Activated naive CD4-positive, alpha-beta T cell treated with anti-CD3 and anti-CD28 coated beads, Interleukin-2, amount 50 U/mL, for 72 hours (primary cell): ENCODE results near the gene FAM234B. TPM values are rescaled to one million over a fixed set of nuclear protein-coding genes. Genes with fewer than 3 reads are reported as not detected.

ENCODE experiments used
- ATAC-seq, 2 donors: fragments of 150-1000 bp; cut with Tn5 transposase; 2 replicates each; pipeline ENCODE4 v1.10.0; 2021; ENCODE audit warnings: mild to moderate bottlenecking in 2 of 2, moderate library complexity in 2 of 2
- DNase-seq, 2 donors: peaks; one replicate each; pipeline ENCODE4 v3.0.0; 2021 to 2022; ENCODE audit warnings: low spot score in 2 of 2
- H3K27ac Mint-ChIP-seq, 2 donors: one replicate each; pipeline ENCODE4 v1.8.0; 2022; ENCODE audit warnings: mild to moderate bottlenecking in 2 of 2, mixed read lengths in 2 of 2
- H3K36me3 Mint-ChIP-seq, 2 donors: one replicate each; pipeline ENCODE4 v1.8.0; 2022; ENCODE audit warnings: mixed read lengths in 2 of 2
- H3K9me3 Mint-ChIP-seq, 2 donors: one replicate each; pipeline ENCODE4 v1.8.0; 2022; ENCODE audit warnings: mixed read lengths in 2 of 2
- total RNA-seq, 2 donors: library from RNA; stranded (reverse); gene quantifications; one replicate each; pipeline ENCODE4 v1.2.3, GENCODE V29; 2022

The FAM234B gene
- total RNA-seq, 2 donors from 2014 or later: 6.2 to 17.2 TPM

DNA sequence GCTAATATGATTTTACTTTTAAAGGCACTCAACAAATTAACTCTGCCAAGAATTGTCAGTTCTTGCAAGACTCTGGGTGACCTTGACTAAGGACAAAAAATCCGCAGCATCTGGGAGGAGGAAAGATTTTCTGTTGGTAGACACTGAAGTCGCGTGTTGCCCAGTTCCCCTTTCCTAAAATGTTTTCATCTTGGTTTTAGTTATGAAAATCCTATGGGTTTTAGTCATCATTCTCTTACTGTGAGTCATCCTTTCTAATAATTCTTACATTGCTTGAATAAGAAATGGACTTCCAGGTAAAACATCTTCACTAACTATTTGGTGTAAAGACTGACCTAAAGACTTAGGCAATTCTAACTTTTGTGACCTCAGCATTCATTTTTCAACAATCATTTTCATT, 50.2 kb downstream of the FAM234B start:
- ATAC-seq: no peak
- Mint-ChIP-seq H3K27ac (no peak overlapping the region), H3K9me3 (no peaks in the 10 kb centered on the region), H3K36me3 (no peaks in the 10 kb centered on the region)
- no peak for DNase-seq

GRCh38 chr12:13095266-13095995, 51.2 kb downstream of the FAM234B start:
- no peak overlapping the region for H3K27ac Mint-ChIP-seq
- no peak for ATAC-seq
- H3K9me3 Mint-ChIP-seq: no peaks in the 10 kb centered on the region
- H3K36me3 Mint-ChIP-seq: no peaks in the 10 kb centered on the region
- DNase-seq: no peak

DNA sequence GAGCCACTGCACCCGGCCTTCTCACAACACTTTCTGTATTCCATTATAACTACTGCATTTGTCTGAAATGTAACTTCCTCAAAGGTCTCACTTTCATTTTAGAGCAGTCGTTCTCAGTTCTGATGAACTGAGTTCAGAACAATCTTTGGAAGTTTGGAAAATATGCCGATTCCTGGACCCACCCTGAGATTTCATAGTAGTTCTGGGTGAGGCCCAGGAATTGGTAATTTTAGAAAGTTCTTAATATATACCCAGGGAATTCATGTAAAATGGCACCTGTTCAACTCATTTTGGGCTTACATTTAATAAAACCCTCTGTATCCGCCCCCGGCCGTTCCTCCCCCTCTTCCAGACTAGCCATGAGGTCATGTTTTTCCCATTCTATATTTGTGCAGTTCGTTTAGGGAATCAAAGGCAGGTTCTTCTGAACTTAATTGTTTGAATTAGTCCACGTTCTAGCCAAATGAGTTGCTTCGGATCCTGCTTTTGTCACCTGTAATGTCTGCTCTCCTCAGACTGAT, 53.4 kb downstream of the FAM234B start:
- no peak for DNase-seq
- Mint-ChIP-seq H3K9me3 (no peaks in the 10 kb centered on the region), H3K36me3 (no peaks in the 10 kb centered on the region), H3K27ac (peak overlapping the region in 1 of 2 donors; percentile 82)
- ATAC-seq: no peak

GRCh38 chr12:13099066-13099843, 55.1 kb downstream of the FAM234B start:
- Mint-ChIP-seq H3K9me3 (no peaks in the 10 kb centered on the region), H3K36me3 (no peaks in the 10 kb centered on the region), H3K27ac (peak overlapping the region; percentile 63 to 82)
- ATAC-seq (no peak), DNase-seq (no peak)

GRCh38 chr12:13099844-13100604, 55.8 kb downstream of the FAM234B start:
- ATAC-seq (no peak), DNase-seq (no peak)
- no peaks in the 10 kb centered on the region for H3K36me3 Mint-ChIP-seq
- peak overlapping the region in 1 of 2 donors; percentile 82 for H3K27ac Mint-ChIP-seq
- H3K9me3 Mint-ChIP-seq: no peaks in the 10 kb centered on the region

DNA sequence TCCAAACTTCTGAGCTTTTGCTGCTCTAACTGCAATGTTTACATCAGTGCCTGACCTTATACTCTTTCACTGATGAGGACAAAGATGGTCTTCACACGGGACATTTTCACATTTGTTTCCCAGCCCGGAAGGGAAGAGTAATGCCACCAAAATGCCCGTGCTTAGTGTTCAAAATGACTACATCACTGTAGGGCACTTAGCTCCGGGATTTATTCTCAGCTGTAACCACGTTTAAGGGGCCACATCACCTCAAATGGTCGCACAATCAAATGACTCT, 56.4 kb downstream of the FAM234B start:
- Mint-ChIP-seq H3K9me3 (no peaks in the 10 kb centered on the region), H3K36me3 (no peaks in the 10 kb centered on the region), H3K27ac (peak overlapping the region; percentile 82 to 96)
- ATAC-seq: no peak
- DNase-seq: no peak

GRCh38 chr12:13100882-13101769, 56.9 kb downstream of the FAM234B start:
- H3K9me3 Mint-ChIP-seq: no peaks in the 10 kb centered on the region
- H3K27ac Mint-ChIP-seq: peak overlapping the region; percentile 82 to 96
- H3K36me3 Mint-ChIP-seq: no peaks in the 10 kb centered on the region
- DNase-seq: peak; percentile 91
- peak; percentile 85 to 87 for ATAC-seq

DNA sequence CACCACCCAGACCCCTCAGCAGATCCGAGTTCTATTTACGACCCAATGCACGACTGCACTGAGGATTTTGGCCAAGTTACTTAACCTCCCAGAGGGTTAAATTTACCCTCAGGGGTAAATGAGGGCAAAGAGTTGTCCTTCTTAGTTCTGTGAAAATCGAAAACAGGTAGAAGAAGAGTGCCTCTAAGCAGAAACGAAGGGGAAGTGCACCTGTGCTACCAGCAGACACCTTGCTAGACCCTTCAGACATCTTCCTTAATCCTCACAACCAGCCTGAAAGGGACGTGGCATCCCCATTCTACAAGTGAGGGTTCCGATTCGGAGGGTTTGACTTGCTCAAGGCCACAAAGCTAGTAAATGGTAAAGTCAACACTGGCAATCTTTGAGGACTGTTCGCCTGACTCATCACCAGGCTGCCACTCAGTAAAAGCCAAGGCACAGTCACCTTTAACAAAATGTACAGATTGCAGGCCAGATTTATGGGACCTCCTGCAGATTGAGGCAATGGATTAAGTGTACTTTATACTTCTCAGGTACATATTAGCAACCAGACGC, 57.7 kb downstream of the FAM234B start:
- peak in 1 of 2 donors; percentile 3 for ATAC-seq
- peak overlapping the region; percentile 82 to 86 for H3K27ac Mint-ChIP-seq
- peak in 1 of 2 donors; percentile 47 for DNase-seq

DNA sequence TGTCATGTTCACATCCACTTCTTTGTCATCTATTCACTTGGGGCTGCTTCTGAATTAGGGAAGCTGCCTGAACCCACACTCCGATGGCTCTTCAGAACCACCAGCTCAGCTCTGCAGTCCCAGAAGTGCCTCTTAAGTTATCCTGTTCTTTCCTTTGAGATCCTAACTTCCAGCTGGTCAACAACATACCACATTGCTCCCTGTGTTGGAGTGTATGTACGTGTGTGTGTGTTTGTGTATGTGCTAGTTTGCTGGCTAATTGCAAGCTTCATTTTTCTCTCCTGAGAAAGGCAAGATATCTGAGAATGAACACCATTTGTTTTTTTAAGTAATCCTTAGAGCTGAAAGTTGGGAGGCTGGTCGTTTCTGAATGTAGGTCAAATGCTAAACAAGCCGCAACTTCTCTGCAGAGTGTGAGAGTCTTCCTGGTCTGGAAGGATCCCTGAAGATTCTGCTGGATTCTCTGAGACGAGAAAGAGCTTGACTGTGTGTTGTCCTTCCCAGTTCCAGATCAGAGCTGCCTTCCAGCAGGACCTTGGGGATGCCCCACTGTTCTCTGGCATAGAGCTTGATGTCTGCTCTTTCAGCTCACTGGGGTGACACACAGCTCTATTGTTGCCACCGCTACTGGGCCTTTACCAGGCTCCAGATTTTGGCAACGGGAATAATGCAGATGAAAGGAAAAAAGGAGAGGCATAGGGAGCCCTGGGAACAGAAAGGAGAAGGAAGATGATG, 58.4 kb downstream of the FAM234B start:
- no peaks in the 10 kb centered on the region for H3K9me3 Mint-ChIP-seq
- ATAC-seq (no peak), DNase-seq (no peak)
- no peaks in the 10 kb centered on the region for H3K36me3 Mint-ChIP-seq
- H3K27ac Mint-ChIP-seq: peak overlapping the region; percentile 82 to 86

More for the DNA sequence above, 57.7 kb downstream of the FAM234B start:
- Mint-ChIP-seq H3K36me3 (no peaks in the 10 kb centered on the region), H3K9me3 (no peaks in the 10 kb centered on the region)

GRCh38 chr12:13103391-13104033, 59.3 kb downstream of the FAM234B start, which contains the start of gene GSG1:
Gene GSG1 (minus strand): TSS chr12:13103667. CDS start chr12:13103512, 155 bp downstream.
- Mint-ChIP-seq H3K27ac (peak within 1 kb of the TSS; percentile 82 to 86), H3K9me3 (no peaks in the 10 kb centered on the region), H3K36me3 (no peaks in the 10 kb centered on the region)
- DNase-seq (peak in 1 of 2 donors; percentile 52), ATAC-seq (peak; percentile 31 to 72)

DNA sequence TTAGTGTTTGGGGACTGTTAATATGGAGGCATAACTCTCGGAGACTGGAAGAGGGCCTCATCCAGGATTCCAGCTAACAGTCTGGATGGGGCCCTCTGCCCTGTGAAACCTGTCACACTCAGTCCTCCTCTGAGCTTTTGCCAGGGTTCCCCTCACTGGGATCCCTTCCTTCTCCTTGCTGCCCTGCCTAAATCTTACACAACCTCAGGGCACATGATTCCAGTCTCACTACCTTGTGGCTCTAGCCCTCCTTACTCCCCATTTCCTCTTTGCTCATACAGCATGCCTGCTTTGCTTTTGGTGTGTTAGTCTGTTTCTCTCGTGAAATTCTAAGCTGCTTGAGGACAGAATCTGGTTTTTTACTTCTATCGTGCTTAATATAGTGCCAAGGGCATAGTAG, 60.2 kb downstream of the FAM234B start:
- ATAC-seq: no peak
- no peak for DNase-seq
- H3K36me3 Mint-ChIP-seq: no peaks in the 10 kb centered on the region
- no peak overlapping the region for H3K27ac Mint-ChIP-seq
- no peaks in the 10 kb centered on the region for H3K9me3 Mint-ChIP-seq

DNA sequence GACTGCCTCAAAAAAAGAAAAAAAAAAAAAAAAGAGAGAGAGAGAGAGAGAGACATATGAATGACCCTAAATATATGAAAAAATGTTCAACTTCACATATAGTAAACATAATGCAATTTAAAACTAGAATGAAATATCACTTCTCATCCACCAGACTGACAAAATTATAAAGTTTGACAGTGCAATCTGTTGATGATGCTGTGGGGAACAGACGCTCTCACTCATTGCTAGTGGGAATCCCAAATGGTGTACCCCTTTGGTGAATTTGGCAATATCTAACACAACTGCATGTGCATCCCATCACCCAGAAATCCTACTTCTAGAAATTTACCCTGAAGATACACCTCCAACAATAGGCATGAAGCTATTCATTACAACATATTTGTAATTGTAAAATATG, 61.6 kb downstream of the FAM234B start:
- Mint-ChIP-seq H3K36me3 (no peaks in the 10 kb centered on the region), H3K9me3 (no peaks in the 10 kb centered on the region), H3K27ac (no peak overlapping the region)
- ATAC-seq (no peak), DNase-seq (no peak)

- no peaks in the 10 kb centered on the region for H3K36me3 Mint-ChIP-seq
- no peak overlapping the region for H3K27ac Mint-ChIP-seq
- H3K9me3 Mint-ChIP-seq: no peaks in the 10 kb centered on the region
- no peak for ATAC-seq
- DNase-seq: no peak
These were observed 62.5 kb downstream of the FAM234B start for GRCh38 chr12:13106666-13107065.

GRCh38 chr12:13112968-13113367, 68.8 kb downstream of the FAM234B start:
- no peak overlapping the region for H3K27ac Mint-ChIP-seq
- H3K9me3 Mint-ChIP-seq: no peaks in the 10 kb centered on the region
- no peaks in the 10 kb centered on the region for H3K36me3 Mint-ChIP-seq
- DNase-seq (no peak), ATAC-seq (no peak)
